ENCODE data around the gene WNK4.

The WNK4 gene

GRCh38 chr17:42797067-42798007 is 16.9 kb downstream of the WNK4 start:
- no peak for DNase-seq

DNA sequence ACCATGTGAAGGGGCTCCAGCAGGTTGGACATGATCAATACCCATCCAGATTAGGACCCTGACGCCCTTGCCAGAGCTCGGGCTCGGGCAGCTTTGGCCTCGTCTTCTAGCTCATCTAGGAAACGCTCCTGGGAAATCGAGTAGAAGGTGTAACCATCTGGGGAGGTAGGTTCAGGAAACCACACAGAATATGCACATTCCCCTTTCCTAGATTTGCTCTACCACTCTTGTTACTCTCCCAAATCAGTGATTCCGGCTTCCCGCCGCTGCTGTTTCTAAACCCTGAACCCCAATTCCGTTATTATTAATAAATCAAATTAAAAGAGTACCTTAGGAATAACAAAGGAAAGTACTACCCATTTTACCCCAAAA is 17.6 kb downstream of the WNK4 start:
- peak; percentile 16 for DNase-seq

DNA sequence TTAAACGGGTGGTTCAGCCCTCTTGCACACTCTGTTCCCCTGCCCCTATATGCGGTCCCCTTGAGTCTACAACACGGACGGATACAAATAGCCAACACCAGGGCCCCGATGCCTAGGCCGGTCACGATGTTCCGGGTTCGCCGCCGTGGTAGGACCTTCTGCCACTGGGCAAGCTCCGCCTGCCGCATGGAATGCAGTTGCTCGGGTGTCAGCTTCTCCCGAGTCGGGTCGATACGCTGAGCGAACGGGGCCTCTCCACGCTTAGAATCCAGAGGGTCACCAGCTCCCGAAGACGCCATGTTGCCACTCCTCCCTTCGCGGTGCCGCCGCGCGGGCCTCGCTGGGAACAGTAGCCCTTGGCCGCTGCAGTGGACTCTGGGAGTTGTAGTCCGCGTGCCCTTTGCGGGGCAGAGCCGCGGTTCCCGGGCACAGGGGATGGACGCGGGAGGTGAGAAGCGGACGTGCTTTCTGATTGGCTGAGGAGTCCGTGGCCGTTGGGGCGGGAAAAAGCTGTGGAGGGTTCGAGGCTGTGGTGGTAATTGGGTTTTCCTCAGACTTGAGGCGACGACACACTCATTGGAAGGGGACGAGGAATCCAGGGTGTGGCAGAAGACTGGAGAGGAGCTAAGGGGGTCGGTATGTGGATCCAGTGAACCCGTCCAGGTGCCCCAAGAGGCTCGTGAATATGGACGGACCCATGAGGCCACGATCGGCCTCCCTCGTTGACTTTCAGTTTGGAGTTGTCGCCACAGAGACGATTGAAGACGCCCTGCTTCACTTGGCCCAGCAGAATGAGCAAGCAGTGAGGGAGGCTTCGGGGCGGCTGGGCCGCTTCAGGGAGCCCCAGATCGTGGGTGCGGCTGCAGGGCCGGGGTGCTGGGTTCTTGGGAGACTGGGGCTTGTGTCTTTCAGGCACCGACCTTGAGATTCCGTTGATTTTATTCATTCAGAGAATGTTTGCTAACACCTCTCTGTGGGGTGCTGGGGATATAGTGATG is 18.3 kb downstream of the WNK4 start, which contains the start of the genes CNTD1 and COA3:
TSS of gene CNTD1 (plus strand) at position 479 of the 998 bp plus-strand sequence. CDS start at position 686, 207 bp downstream.
TSS of gene COA3 (minus strand) at position 322 of the 998 bp plus-strand sequence. CDS start at position 299, 23 bp downstream.
- peak; percentile 91 for DNase-seq

DNA sequence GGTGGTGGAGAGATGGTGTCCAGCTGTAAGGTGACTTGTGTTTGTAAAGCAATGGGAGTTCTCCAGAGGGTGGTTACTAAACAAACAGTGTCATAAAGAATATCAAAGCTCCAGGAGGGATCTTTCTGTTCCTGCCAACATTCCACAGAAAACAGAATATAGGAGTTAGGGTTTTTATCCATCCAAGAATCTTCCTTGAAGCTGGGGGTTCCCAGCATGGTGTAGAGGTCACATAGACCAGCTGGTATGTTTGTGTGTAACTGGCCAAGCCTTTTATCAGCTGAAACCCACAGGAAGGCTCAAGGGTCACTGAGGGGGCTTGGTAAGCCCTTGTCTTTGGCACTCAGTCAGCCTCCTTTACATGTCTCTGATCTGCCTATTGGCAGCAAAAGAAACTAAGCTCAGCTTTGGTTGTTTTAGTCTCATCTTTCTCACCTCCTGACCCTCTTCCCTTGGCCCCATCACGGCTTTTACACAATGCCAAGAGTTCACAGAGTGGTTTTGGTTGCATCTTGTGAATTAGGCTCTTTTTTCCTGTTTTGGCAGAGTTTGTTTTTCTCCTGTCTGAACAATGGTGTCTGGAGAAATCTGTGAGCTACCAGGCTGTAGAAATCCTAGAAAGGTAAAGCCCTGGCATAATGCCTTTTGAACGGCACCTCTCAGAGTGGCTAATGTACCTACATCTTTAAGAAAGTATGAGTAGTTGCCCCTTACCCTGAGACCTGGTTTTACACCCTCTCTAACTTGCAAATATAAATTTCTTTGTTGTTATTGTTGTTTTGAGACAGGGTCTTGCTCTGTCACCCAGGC is 22.9 kb downstream of the WNK4 start:
- no peak for DNase-seq

DNA sequence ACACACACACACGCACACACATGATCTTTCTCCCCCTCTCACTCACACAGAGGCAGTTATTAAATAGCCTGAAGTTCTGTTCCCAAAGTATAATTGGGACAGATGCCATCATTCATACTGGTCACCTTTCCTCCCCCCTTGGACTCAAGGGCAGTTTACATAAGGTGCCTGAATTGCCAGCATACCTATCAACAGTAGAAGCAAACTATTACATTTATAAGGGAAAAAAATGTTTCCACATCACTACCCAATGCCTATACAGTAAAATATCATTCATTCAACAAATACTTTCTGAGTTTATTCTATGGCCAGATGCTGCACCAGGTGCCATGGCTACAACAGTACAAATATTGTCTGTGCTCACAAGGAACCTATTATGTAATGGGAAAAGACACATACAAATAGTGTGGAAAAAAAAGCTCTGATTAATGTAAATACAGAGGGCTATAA is 24.5 kb downstream of the WNK4 start:
- no peak for DNase-seq

DNA sequence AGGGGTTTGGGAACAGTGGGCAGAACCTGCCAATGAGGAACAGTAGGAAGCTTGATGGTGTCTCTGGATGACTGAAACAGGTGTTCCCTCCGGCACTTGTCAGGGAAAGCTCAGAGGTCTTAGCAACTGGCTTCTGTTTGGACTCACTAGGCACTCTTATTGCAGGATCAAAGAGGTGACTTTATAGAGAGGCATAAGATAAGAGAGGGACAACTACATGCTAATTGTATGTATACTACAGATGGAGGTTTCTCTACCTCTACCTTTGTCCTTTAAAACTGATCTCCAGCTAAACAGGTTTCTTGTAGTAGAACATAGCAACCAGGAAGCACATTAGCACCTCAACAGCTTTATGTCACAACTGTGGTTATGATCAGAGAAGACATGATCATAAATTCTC is 25.8 kb downstream of the WNK4 start:
- DNase-seq: no peak

- DNase-seq: no peak
Measured at GRCh38 chr17:42809250-42809649, 28.8 kb downstream of the WNK4 start.

DNA sequence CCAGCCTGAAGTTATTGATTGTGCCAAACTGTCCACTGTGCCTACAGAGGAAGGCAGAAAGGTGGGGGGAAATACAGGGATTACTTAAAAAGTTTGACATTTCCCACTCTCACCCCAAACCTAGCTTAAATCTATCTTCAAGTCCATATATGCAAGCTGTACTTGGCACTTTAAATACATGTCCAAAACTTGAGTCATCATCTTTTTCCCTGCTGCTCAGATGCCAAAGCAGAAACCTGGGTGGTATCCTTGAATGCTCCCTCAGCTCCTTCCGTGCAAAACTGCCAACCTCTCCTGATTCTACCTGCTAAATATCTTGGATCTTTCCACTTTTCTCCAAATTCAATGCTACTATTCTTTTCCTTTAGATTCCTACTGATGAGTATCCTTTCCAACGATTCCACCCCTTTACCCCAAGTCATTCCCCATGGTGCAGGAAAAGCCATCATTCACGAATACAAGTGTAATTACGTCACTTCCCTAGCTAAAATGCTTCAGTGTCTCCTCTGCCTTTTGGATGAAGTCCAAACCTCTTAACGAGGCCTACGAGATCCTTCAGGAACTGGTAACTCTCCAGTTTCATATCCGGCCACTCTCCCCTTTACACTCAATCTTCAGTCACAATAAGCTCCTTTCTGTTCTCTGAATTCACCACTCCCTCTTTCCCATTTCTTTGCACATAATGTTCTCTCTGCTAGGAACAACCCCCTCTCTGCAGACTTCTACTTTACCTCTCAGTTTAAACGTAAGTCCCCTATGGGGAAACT is 34.4 kb downstream of the WNK4 start:
- no peak for DNase-seq

DNA sequence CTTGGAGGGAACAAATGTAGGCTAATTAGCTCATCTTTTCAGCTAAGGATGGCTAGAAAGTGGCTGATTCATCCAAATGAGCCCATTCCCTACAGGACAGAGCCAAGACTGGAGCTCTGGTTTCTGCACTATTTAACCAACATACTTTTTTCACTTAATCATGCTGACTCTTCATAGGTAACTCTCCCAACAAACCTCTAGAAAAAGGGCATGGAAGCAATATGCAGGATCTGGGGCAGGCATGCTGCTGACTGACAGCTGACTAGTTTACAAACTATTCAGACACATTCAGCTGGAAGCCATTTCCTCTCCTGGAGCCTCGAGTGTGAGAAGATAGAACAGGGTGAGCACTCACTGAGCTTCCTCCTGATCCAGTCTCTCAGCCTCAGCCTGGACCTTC is 37.5 kb downstream of the WNK4 start:
- DNase-seq: no peak

- DNase-seq: no peak
Measured at GRCh38 chr17:42818379-42818778, 38.0 kb downstream of the WNK4 start.

- peak; percentile 25 for DNase-seq
Measured at GRCh38 chr17:42819939-42820535, 39.6 kb downstream of the WNK4 start.

DNA sequence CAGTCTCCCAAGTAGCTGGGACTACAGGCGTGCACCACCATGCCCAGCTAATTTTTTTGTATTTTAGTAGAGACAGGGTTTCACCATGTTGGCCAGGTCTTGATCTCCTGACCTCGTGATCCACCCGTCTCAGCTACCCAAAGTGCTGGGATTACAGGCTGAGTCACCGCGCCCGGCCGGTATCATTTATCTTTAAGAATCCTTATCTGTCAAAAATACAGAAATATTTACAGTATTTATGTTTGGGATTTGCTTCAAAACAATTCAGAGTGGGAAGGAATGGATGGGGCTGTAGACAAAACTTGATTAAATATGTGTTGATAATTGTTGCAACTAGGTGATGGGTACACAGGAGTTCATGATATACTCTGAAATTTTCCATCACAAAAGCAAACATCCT is 40.8 kb downstream of the WNK4 start:
- DNase-seq: no peak

DNA sequence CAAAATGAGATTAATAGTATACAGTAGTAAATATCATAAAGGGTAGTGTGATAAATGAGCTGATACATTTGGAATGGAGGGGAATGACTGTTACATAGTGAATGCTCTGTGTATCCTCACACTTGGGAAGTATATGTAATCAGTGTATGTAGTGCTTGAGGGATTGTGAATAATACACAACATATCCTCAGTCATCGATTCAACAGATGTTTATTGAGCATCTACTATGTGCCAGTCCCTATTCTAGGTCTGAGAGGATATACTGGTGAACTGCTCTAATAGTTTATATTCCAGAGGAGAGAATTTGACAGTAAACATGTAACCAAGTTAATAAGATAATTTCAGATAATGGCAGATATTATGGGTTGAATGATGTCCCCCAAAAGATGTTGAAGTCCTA is 47.1 kb downstream of the WNK4 start:
- DNase-seq: no peak

- DNase-seq: no peak
Measured at GRCh38 chr17:42830971-42831370, 50.6 kb downstream of the WNK4 start.

GRCh38 chr17:42832213-42832933 is 52.0 kb downstream of the WNK4 start:
- DNase-seq: no peak

GRCh38 chr17:42832934-42833766 is 52.7 kb downstream of the WNK4 start, which contains the start of gene PSME3:
TSS of gene PSME3 (plus strand) at chr17:42833397. CDS start at chr17:42833632, 235 bp downstream.
- peak; percentile 99 for DNase-seq

GRCh38 chr17:42833767-42834422 is 53.5 kb downstream of the WNK4 start:
- no peak for DNase-seq

GRCh38 chr17:42835732-42836131 is 55.3 kb downstream of the WNK4 start:
- DNase-seq: no peak
